ENCODE results near the gene SESN1. TPM values are rescaled to one million over a fixed set of nuclear protein-coding genes. Genes with fewer than 3 reads are reported as not detected.

SESN1 gene
- total RNA-seq, 1 donor from 2014 or later = 58.9 TPM

DNA sequence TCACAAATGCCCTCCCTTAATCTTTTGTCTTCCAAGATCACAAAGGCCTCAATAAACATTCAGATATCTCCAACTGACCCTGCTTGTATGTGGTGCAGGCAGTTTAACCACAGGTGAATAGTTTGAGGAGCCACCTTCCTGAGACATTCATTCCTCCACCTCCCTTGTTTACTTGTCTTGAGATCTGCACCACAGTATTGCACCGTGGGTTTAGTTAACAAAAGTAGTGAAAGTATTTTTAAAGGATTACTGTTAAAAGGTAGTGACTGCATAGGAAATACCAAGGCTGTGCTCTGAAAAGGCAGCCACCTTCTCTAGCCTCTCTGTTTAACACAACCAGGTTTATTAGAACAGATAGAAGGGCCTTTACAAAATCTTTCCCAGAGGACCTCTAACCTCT, 46.5 kb downstream of the SESN1 start:
- H3K4me3 ChIP-seq = no peak overlapping the region

GRCh38 chr6:109045493-109045892, 49.2 kb downstream of the SESN1 start:
- DNase-seq (ENCODE audit: extremely low spot score in 2 of 2) = no peak
- peaks cover 11% of the 10 kb centered on the region for H3K4me1 ChIP-seq
- intact Hi-C loops (cut with DNase I) = no loop called here
- no peak overlapping the region for H3K27ac ChIP-seq
- no peaks in the 10 kb centered on the region for H3K27me3 ChIP-seq
- H3K4me3 ChIP-seq = no peak overlapping the region
- no peaks in the 10 kb centered on the region for H3K36me3 ChIP-seq
- TF ChIP-seq POLR2AphosphoS5 (IDR thresholded peaks at IDR 0.05; ENCODE audit: insufficient read depth in 1 of 2, low read depth in 1 of 2) (no peak), POLR2A (IDR thresholded peaks at IDR 0.05) (no peak)
- no peaks in the 10 kb centered on the region for H3K9me3 ChIP-seq

More for the DNA sequence above, 46.5 kb downstream of the SESN1 start:
- intact Hi-C loops (cut with DNase I) = no loop called here
- H3K4me1 ChIP-seq = peaks cover 29% of the 10 kb centered on the region
- no peaks in the 10 kb centered on the region for H3K9me3 ChIP-seq
- H3K27me3 ChIP-seq = no peaks in the 10 kb centered on the region
- no peak for DNase-seq (ENCODE audit: extremely low spot score in 2 of 2)
- H3K27ac ChIP-seq = no peak overlapping the region
- TF ChIP-seq POLR2AphosphoS5 (IDR thresholded peaks at IDR 0.05; ENCODE audit: insufficient read depth in 1 of 2, low read depth in 1 of 2) = no peak
- no peak for TF ChIP-seq CTCF (IDR thresholded peaks at IDR 0.05)
- TF ChIP-seq POLR2A (IDR thresholded peaks at IDR 0.05) = no peak
- no peaks in the 10 kb centered on the region for H3K36me3 ChIP-seq

DNA sequence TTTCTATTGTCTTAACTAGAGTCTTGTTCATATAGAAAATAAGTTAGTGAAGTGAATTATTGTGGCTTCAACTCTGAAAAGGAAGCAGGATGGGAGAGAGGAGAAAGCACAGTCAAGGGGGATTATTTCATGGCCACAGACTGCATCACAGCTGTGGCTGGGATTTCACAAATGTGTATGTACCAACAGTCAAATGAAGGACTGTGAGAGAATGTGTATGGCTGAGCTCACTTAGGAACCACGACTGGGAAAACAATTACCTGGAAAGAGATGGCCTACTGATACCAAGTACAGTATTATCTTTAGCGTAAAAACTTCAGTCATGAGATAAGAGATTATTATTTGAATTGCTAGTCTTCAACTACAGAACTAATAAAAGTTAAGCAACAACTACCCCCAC, 54.9 kb downstream of the SESN1 start:
- H3K4me3 ChIP-seq = no peak overlapping the region
- no peak for TF ChIP-seq POLR2A (IDR thresholded peaks at IDR 0.05)
- no peak for TF ChIP-seq CTCF (IDR thresholded peaks at IDR 0.05)
- no peak for TF ChIP-seq POLR2AphosphoS5 (IDR thresholded peaks at IDR 0.05; ENCODE audit: insufficient read depth in 1 of 2, low read depth in 1 of 2)
- no peaks in the 10 kb centered on the region for H3K27me3 ChIP-seq
- DNase-seq (ENCODE audit: extremely low spot score in 2 of 2) = no peak
- H3K9me3 ChIP-seq = no peaks in the 10 kb centered on the region
- H3K27ac ChIP-seq = no peak overlapping the region
- H3K36me3 ChIP-seq = no peaks in the 10 kb centered on the region
- H3K4me1 ChIP-seq = peaks cover 29% of the 10 kb centered on the region
- intact Hi-C loops (cut with DNase I) = no loop called here

GRCh38 chr6:109038837-109039398, 55.7 kb downstream of the SESN1 start:
- H3K27me3 ChIP-seq = no peaks in the 10 kb centered on the region
- DNase-seq (ENCODE audit: extremely low spot score in 2 of 2) = no peak
- no peaks in the 10 kb centered on the region for H3K9me3 ChIP-seq
- no peak overlapping the region for H3K27ac ChIP-seq
- H3K36me3 ChIP-seq = no peaks in the 10 kb centered on the region
- H3K4me1 ChIP-seq = peaks cover 36% of the 10 kb centered on the region
- TF ChIP-seq POLR2A (IDR thresholded peaks at IDR 0.05) = no peak
- TF ChIP-seq POLR2AphosphoS5 (IDR thresholded peaks at IDR 0.05; ENCODE audit: insufficient read depth in 1 of 2, low read depth in 1 of 2) = no peak
- no peak for TF ChIP-seq CTCF (IDR thresholded peaks at IDR 0.05)
- intact Hi-C loops (cut with DNase I) = no loop called here
- no peak overlapping the region for H3K4me3 ChIP-seq

- Histone ChIP-seq H3K9me3 (no peaks in the 10 kb centered on the region), H3K27ac (peak overlapping the region; percentile 61), H3K36me3 (no peaks in the 10 kb centered on the region), H3K4me3 (no peak overlapping the region), H3K4me1 (peaks cover 36% of the 10 kb centered on the region), H3K27me3 (no peaks in the 10 kb centered on the region)
- intact Hi-C loops (cut with DNase I) = no loop called here
- no peak for DNase-seq (ENCODE audit: extremely low spot score in 2 of 2)
- peak in 1 of 2 donors; percentile 24 for TF ChIP-seq POLR2AphosphoS5 (IDR thresholded peaks at IDR 0.05; ENCODE audit: insufficient read depth in 1 of 2, low read depth in 1 of 2)
- no peak for TF ChIP-seq POLR2A (IDR thresholded peaks at IDR 0.05)
Measured at GRCh38 chr6:109036574-109037294, 57.9 kb downstream of the SESN1 start.

DNA sequence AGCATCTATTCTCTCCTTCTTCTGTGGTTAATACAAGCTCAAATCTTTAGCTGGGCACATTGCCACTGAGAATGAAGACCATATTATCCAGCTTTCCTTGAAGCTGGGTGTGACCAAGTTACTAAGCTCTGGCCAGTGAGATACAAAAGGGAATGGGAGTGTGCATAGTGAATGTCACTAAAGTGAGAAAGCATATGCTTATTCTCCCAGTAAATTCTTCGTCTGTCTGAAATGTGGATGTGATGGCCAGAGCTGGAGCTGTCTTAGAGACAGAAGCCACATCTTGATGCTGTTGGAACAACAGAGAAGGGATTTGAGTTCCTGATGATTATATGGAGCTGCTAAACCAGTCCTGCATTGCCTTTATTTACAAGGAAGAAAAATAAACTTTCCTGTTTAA, 60.1 kb downstream of the SESN1 start:
- H3K27me3 ChIP-seq = no peaks in the 10 kb centered on the region
- TF ChIP-seq POLR2AphosphoS5 (IDR thresholded peaks at IDR 0.05; ENCODE audit: insufficient read depth in 1 of 2, low read depth in 1 of 2) (peak in 1 of 2 donors; percentile 33), CTCF (IDR thresholded peaks at IDR 0.05) (no peak), POLR2A (IDR thresholded peaks at IDR 0.05) (no peak)
- no peaks in the 10 kb centered on the region for H3K9me3 ChIP-seq
- DNase-seq (ENCODE audit: extremely low spot score in 2 of 2) = no peak
- no peaks in the 10 kb centered on the region for H3K36me3 ChIP-seq
- H3K4me1 ChIP-seq = peaks cover 36% of the 10 kb centered on the region
- H3K27ac ChIP-seq = peak overlapping the region; percentile 18
- intact Hi-C loops (cut with DNase I) = no loop called here
- no peak overlapping the region for H3K4me3 ChIP-seq

All from vagina (tissue), 2 donors.